Glomerular visceral epithelial cell (primary cell): ENCODE measurements around the gene IGSF5.

Source experiments
- DNase-seq: peaks from one replicate; pipeline ENCODE4 v3.0.0-alpha.2; 2016; ENCODE audit errors: extremely low spot score

Gene IGSF5

GRCh38 chr21:39822042-39822441 lies 77.1 kb downstream of the IGSF5 start:
- DNase-seq, result no peak

DNA sequence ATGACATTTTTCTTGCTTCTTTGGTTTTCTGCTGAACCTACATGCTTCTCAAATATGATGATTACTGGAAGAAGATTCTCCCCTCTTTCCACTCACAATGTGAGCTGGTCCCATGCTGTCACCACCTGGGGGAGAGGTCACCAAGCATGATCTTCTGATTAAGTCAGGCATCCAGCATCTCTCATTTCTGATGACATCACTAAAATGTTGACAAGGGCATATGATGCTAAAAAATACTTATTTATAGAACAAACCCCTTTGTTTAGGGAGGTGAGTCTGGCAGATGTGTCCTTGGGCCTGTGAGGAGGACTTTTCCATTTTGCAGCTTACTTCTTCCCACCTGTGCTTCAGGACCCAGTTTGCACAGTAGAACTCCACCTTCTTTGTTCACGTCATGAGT lies 80.3 kb downstream of the IGSF5 start:
- no peak for DNase-seq

DNA sequence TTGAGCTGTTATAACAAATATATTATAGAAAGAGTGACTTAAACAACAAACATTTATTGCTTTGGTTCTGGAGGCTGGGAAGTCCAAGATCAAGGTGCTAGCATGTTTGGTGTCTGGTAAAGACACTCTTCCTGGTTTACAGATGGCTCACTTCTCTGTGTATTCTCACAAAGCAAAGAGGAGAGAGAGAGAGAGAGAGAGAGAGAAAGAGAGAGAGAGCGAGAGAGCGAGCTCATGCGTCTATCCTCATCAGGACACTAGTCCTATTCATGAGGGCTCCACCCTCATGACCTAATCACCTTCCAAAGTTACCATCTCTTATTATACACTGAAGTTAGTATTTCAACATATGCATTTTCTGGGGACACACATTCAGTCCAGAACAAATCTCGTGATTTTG lies 89.6 kb downstream of the IGSF5 start:
- DNase-seq, result no peak

GRCh38 chr21:39837861-39838359 lies 92.9 kb downstream of the IGSF5 start:
- DNase-seq, result no peak

- DNase-seq, result no peak
Measured at GRCh38 chr21:39840373-39841097, 95.6 kb downstream of the IGSF5 start.

- no peak for DNase-seq
Measured at GRCh38 chr21:39842741-39843459, 97.9 kb downstream of the IGSF5 start.

GRCh38 chr21:39843483-39843882 lies 98.5 kb downstream of the IGSF5 start:
- no peak for DNase-seq

DNA sequence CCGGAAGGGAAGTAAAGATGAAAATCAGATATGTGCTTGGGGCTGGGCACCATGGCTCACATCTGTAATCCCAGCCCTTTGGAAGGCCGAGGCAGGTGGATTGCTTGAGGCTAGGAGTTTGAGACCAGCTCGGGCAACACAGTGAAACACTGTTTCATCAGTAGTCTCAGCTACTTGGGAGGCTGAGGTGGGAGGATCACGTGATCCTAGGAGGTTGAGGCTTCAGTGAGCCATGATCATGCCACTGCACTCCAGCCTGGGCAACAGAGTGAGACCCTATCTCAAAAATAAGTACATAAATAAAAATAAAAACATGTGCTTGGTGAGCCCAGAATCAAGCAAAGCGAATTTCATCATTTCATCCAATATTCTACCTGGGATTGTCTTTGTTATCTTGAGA lies 98.9 kb downstream of the IGSF5 start:
- no peak for DNase-seq

- no peak for DNase-seq
Measured at GRCh38 chr21:39845571-39846130, 100.7 kb downstream of the IGSF5 start.

- no peak for DNase-seq
Measured at GRCh38 chr21:39847877-39848276, 102.9 kb downstream of the IGSF5 start.

GRCh38 chr21:39849014-39849655 lies 104.2 kb downstream of the IGSF5 start:
- no peak for DNase-seq

DNA sequence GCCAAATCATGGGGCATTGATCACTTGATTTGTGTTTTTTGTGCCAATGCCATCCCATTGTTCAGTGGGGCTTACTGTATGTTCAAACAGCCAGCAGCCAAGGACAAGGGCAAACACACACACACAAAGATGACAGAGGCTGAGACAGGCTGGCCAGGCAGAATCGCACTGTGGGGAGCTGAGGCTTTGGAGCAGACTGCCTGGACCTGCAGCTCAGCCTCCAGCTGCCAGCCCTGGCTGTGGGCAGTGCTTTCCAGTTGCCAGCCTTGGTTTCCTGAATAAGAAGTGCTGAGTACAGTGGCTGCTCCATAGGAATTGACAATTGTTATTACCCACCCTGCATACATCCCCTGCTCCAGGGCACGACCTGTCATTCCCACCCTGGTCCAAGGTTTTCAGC lies 105.3 kb downstream of the IGSF5 start:
- no peak for DNase-seq

GRCh38 chr21:39851002-39851618 lies 106.1 kb downstream of the IGSF5 start:
- no peak for DNase-seq
